Activated CD4-positive, alpha-beta T cell treated with anti-CD3 and anti-CD28 coated beads, Interleukin-2, amount 50 U/mL, for 24 hours (primary cell): ENCODE data around the gene PCCA.
"Not testable (repeated sequence)": the region's sequence is repeated elsewhere in the genome, so short reads cannot be mapped to it uniquely, and the experiment has no call there.

Experiments
- DNase-seq, 2 donors: peaks; one replicate each; pipeline ENCODE4 v3.0.0-alpha.2; 2020; ENCODE audit warnings: low read depth in 1 of 2, low spot score in 1 of 2

Gene PCCA

DNA sequence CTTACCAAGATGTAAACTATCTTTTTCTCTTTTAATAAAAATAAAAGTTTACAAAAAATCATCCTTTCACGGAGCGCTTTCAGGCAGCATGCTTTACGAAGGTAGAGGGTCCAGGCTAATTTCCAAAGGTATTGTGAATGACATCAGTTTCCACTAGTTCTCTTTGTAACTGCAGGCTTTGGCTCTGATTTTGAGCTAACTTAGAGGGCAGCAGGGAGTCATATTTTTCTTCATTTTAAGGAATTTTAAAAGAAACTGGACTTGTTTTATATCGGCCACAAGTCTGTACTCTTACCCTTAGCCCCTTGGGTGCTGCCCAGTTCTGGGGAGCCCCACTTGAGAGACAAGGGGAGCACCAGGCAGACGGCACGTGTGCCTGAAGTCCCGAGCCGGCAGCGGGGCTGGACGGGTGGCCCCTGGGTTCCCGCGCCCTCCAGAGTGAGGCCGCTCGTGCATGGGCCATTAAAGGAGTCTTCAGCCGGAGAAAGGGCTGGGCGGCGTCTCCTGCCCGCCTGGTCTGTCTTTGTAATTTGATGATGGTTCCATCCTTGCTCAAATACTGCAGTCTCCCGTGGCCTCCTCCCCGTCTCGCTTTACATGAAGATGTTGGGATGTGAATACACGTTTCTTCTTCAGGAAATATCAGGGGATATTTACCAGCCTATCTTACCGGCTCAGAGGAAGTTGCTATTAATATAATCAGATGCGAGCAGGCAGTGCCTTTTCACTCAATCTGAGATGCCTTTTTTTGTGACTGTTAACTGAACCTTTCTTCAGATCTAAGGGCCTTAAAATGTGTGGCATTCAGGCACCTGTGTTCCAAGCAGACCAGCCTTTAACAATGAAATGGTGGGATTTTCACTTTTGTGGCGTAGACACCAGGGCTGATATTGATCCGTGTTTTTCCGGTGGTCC, 432.3 kb downstream of the PCCA start:
- no peak for DNase-seq

DNA sequence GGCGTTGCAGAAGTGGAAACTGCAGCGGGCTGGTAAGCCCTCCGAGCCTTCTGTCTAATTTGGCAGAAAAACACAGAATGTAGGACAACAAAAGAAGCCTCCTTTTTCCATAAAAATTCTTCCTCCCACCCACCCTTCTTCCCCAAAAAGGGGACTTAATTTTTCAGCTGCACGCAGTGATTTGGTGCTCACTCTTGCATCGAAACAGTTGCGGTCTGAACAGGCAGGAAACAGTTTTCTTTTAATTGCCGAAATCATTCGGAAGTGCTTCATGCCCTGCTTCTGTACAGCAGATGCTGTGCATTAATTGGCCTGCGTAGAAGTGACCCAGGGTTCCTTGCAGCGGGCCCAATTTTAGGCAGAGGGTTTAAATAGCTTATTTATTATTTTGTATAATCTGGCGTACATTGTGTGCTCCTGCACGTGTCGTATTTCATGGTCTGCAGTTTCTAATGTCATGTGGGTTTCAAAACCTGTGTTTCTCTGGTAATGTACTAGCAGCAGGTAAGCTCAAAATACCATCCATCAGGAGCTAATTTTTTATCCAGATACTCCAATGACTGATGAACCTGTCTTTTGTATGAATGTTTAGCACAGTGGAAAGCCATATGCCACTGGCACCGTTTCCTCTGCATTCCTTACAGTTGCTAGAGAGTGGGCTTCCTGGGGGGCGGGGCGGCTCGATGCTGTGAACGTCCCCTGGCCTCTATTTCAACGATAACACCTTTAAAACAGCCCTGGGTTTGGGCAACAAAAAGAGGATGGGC, 433.1 kb downstream of the PCCA start:
- DNase-seq = no peak

DNA sequence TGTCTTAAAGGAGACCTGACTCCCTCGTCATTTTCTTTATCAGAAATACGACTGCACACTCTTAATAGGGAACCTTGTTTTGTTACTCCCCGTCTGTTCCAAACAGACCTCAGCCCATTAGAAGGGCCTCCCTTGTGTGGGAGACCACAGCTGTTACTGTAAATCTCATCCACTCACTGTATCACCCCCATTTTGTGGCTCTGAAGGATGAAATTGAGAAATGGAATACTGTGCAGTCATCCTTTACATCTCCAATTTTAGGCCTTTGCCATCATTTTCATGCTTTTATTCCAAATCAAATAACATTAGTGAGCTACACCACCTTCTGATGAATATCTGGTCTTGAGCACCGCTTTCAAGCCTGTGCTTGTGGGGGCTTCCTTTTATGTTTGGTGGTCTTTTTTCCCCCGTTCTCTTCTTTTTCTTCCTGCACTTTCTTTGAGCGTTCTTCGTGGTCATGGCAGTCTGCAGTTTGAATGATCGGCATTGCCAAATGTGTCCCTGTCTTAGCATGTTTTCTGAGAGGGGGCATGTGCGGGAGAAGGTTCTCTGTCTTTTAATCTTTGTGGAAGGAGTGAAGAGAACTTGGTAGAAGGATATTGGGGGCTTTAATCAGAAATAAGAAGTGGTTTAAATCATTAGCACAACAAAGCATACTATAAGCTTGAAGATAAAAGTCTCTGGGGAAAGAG, 433.9 kb downstream of the PCCA start:
- DNase-seq = no peak

DNA sequence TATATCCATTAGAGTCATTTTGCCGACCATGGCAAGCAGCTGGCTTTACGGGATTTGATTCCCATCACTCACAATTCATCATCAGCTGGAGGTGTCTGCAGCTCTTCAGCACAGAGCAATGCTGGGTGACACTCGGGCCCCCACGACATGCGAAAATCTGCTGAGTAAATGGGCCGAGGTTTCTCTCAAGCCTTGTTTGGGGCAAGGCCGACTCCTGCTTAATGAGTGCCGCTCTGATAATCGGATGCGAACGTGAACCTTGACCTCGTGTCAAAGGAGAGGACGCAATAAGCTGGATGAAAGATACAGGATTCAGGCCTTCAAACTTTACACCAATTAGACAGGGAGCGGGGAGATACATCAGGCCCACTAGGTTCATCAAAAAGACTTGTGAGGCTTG, 434.5 kb downstream of the PCCA start:
- DNase-seq = no peak

DNA sequence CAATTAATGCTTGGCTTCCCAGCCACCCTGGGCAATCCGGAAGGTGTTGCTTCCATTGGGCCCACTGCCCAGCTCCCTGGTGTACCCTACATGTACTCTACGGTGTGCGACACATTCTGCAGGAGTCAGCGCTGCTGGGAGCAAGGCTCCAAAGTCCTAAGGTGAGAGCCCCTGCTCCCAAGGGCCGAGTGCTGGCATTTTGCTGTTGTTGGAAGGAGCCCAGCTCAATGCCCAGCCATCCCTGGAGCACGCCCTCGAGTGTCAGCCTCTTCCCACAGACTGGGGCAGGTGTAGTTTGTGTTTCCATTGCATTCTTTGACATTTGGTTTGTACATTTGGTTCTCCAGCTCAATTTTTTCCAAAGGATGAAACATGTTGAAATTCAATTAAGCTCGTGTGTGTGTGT, 435.1 kb downstream of the PCCA start:
- DNase-seq = no peak

DNA sequence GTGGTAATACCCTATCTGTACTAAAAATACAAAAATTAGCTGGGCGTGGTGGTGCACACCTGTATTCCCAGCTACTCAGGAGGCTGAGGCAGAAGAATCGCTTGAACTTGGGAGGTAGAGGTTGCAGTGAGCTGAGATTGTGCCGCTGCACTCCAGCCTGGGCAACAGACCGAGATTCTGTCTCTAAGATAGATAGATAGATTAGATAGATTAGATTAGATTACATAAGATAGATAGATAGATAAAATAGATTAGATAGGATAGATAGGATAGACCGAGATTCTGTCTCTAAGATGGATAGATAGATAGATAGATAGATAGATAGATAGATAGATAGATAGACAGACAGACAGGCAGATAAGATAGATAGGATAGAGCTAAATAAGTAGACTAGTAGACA, 435.8 kb downstream of the PCCA start:
- DNase-seq = not testable (repeated sequence)

DNA sequence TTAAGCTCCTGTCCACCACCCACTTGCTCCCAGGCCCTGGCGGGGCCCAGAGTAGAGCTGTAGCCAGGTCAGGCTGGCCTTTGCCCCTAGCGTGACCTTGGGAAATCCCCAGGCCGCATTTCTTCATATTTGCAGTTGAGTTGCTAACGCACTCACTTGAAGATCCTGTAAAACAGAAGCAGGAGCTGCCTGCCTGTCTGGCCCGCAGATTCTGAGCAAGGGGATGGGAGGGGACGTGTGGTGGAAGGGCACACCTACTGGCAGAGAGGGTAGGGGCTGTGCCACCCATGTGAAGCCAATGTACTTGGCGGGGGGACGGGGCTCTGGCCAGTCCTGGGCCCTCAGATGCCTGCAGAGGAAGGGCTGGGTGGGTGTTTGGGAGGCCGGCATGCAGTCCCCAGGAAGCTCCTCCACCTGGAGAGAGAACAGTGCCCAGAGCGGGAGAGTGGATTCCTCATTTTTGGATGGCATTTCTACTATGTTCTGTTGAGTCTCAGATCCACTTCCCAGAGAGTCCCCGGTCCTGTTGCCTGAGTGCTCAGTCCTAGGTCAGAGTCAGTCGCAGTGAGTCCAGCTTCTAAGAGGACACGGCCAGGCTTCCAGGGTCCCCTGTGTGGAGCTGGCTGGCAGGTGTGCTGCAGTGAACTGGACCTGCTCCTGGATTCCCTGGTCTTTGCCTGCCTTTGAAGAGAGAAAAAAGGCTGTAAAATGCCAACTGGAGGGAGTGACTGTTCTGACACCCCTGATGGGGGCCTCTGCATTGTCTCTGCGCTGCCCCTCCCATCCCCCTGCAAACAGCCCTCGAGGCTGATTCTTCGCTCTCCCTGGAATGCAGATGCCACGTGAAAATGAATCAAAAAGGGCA, 436.8 kb downstream of the PCCA start:
- no peak for DNase-seq

DNA sequence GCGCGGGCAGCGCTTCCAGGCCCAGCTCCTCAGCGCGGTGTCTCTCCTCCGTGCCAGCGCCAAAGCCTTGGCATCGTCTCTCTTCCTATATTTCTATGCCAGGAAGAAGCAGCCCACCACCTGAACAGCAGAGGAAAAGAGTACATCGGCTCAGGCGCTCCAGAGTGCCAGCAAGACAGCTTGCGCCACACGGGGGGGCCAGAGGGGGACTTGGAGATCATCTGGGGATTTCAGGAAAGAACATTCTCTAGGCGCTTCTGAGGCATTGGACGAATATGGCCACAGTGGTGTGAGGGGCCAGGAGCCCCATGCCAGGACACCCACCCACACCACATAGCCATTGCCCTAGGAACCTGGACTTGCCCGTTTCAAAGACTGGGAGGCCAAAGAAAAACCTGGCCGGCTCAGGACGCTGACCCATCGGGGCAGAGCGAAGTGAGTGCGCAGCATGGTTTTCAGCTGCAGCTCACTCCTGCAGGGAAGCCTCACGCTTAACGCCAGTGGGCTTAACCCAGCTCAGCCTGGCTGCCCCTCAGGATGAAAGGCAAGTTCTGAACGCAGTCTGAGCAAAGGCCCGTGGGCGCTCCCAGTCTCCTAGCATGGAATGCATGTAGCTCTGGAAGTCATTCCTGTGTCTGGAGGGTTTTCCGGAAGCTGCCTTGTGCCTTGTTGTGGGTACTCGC, 437.6 kb downstream of the PCCA start:
- no peak for DNase-seq

DNA sequence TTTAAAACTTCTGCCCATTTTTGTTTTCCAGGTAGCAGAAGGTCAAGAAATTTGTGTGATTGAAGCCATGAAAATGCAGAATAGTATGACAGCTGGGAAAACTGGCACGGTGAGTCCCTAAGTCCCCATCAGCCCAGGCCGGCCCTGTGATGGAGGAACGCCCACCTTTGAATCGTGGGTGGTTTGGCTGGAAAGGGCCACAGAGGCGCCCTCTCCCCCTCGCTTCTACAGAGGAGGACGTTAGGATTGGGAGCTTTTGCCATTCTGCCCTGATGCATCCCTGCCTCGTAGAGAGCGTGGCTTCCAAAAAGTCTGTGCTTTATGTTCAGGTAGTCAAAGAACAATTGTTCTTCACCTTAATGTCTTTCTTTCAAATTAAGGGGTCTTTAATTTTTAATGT, 438.8 kb downstream of the PCCA start:
- DNase-seq = no peak

DNA sequence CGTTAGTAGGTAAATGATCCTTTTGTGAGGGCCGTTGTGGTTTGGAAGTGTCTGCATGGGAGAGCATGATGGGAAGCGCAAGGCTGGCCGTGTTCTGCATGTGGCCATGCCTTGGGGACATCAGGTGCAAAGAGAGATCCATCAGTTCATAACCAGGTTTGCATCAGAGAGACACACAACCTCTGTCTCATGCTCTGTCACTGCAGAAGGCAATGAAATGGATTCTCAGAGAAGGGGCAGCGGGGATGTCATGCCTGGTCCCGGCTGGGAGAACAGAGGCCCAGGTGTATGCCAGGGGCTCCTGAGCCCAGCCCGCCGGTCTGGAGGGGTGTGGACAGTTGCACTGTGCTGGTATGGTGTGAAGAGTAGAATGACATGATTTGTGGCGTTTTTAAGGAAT, 439.5 kb downstream of the PCCA start:
- DNase-seq = no peak

DNA sequence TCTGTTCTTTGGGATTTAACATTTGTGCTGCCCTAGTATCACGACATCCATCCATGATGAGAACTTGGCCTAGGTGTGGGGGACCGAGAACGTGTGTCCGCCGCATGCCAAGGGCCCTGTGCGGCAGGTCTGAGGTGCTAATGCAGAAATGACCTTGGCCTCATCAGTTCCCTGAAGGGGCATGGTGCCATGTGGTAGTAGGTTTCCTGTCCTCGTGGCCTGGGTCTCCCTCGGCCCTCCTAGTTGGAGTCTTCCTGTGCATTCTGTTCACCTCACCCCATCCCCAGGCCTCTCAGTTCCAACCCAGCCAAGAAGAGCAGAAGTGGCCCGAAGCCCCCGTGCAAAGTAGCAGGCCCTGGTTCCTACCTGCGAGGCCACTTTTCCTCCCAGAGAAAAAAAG, 439.9 kb downstream of the PCCA start:
- DNase-seq = no peak

DNA sequence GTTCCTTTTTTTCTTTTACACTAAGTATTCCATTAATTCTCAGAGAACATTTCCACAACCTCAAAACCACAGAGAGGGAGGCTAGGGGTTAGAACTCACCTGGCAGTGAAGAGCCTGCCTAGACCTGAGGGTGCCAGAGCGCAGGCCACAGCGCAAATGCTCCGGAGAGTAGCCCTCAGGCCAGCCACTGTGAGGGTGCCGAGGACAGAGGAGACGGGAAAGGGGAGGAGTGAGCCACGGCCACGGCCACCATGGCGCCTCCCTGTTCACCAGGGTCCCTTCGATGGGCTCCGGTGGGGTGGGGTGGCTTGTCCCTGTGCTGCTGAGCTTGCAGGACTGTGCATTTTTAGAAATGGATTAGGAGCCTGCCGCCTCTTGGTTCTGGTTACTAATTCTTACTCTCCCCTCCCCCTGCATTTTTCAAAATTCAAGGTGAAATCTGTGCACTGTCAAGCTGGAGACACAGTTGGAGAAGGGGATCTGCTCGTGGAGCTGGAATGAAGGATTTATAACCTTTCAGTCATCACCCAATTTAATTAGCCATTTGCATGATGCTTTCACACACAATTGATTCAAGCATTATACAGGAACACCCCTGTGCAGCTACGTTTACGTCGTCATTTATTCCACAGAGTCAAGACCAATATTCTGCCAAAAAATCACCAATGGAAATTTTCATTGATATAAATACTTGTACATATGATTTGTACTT, 440.9 kb downstream of the PCCA start:
- no peak for DNase-seq

DNA sequence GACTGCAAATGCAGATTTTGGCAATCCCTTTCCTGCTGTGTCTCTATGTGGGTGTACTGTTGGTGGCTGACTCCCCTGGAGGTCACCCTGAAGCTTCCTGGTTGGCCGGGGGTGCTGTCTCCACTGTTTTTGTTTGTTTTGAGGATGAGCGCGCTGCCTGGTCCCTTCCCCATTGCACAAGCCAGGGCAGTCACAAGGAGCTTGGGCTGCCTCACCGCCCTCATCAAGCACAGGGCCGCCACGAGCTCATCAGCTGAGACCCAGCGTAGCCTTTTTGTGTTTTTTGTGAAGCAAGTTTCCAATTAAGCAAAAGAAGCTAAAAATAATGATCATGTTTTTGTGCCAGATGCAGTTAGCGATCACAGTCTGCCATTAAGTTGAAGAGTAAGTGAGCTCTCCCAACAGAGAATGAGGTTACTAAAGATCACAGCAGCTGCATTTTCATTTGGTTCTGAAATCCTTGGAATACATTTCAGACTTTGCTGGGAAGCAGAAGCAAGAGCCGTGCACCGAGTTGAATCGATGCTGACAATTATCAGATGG, 441.8 kb downstream of the PCCA start:
- DNase-seq = no peak

DNA sequence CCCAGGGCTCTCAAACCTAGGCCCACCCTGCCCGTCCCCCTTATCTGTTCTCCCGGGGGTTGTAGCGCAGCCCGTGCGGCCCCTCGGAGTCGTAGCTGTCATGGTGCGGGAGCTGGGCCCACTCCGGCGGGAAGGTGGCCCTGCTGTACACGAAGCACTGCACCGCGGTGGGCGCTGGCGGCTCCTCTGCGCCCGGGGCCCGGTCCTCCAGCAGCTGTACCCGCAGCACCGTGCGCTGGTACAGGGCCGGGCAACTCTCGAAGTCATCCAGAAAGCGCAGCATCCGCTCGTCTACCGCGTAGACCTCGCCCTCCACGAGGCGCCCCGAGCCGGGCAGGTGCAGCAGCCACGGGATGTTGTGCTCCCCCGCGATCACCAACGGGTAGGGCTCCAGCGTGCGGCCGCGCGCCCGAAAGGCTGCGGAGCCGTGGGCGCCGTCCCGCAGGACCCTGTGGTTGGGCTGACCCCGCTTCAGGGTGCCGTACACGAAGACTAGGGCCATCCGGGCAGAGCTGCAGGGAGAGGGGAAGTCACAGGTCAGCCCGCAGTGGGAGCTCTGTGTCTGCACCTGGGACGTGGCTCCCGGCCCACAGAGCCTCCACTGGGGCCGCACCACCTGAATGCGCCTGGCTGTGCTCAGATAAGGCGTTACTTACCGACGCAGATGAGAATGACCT, 443.3 kb downstream of the PCCA start:
- DNase-seq = no peak

DNA sequence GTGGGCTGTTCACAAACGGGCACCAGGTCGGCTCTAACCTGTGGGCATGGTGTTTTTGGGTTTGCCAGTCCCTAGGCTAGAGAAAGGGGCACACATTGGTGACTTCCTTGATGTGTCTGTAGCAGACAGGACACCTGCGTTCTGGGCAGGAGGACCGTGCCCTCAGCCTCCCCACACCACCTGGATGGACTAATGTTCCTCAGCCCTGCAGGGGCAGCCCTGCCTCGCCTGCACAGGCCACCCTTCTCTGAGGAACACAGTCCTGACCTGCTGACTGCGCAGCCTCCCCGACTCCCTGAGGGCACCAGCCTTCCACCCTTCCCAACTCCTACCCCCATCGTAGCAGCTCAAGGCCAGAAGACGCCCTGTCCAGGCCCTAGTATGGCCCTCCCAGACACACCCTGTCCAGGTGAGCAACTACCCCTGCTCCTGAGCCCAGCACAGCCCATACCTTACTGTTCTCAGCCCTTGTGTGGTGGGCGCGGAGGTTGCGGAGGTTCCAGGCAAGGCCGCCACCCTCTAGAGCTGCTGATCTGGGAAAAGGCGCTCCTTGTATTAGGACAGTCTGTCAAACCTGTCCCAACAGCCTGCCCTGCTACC, 444.0 kb downstream of the PCCA start:
- no peak for DNase-seq

DNA sequence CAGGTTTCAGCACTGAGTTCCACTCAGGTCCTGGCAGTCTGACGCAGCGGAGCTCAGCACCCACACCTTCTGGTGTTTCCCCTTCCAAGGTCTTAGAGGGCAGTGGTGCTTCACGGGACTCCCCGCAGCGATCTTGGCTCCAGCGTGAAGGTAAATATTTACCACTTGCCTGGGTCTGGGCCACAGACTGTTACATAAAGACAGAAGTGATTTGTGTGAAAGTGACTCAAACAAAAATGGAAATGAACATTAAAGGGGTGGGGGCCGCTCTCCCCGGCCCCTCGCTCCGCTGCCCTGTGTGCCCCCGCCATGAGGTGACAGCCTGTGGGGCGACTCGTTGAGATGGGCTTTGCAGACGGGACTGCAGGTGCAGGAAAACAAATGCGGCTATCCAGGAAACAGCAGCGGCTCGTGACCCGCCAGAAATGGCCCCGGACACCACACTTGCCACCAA, 444.7 kb downstream of the PCCA start:
- DNase-seq = no peak

DNA sequence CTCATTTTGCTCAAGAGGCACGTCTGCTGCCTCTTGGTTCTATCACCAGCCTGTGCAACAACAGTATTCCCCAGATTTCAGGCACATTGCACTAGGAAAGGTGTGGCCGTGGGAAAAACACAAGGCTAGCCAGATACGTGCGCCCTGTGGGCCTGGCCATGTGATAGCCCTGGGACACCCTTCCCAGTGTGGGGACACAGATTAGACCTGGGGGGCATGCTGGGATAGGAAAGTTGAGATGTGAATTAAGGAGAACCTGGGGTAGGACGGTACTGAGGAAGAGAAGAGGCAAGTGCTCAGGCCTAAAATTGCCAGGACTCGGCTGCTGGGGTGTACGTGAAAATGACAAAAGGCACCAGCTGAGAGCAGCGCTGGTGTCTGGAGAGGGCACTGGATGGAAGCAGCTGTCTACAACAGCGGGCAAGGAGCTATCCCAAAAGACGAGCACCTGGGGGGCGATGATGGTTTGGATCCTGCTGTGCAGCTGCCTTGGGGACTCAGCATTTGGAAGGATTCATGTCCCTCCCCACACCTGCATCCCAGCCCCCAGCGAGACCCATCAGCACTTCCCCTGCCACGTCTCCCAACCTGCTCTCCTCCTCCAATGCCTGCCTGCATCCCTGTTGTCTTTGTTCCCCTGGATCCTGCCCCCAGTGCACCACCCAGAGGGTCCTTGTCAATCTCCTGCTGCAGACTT, 445.4 kb downstream of the PCCA start:
- no peak for DNase-seq

DNA sequence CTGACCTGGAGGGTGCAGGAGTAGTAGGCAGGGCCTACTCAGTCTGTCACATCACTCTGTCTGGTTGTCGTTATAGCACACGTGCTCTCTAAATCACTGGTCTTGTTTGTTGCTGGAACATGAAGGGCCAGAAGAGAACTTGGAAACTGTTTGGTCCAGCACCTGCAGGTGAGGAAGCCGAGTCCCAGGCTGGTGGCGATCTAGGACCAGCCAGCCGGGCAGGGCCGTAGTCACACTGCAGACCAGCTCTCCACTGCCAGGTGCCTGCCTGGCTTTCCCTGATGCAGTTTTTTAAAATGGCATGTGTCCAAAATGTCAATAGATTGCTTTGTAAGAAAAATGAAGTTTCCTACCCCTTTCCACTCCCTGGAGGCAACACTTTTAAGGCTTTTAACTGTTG, 446.0 kb downstream of the PCCA start:
- no peak for DNase-seq
